Retinal pigment epithelial cell (primary cell): ENCODE measurements around the gene ACHE.

ENCODE experiments used
- DNase-seq: peaks from one replicate; pipeline ENCODE4 v3.0.0-alpha.2; 2010; ENCODE audit warnings: low read depth
- H3K4me3 ChIP-seq: 2 replicates; pipeline ENCODE4 v1.5.1; 2011; ENCODE audit warnings: mild to moderate bottlenecking, low read length, control low read depth, moderate library complexity
- CTCF ChIP-seq: conservative IDR thresholded peaks from 2 replicates; pipeline ENCODE4 v1.5.1; 2011; ENCODE audit warnings: low read depth, low read length, control low read depth, inconsistent platforms

ACHE gene

GRCh38 chr7:100886142-100886935 lies 9.3 kb downstream of the ACHE start:
- no peak for TF ChIP-seq CTCF
- no peak for DNase-seq
- H3K4me3 ChIP-seq: no peak overlapping the region

- no peak for TF ChIP-seq CTCF
- no peak for DNase-seq
- no peak overlapping the region for H3K4me3 ChIP-seq
Observed at GRCh38 chr7:100885440-100886141, 10.1 kb downstream of the ACHE start.

- TF ChIP-seq CTCF: no peak
- no peak for DNase-seq
- no peak overlapping the region for H3K4me3 ChIP-seq
Observed at GRCh38 chr7:100884736-100885439, 10.8 kb downstream of the ACHE start.

GRCh38 chr7:100882785-100883526 lies 12.7 kb downstream of the ACHE start:
- no peak for TF ChIP-seq CTCF
- no peak overlapping the region for H3K4me3 ChIP-seq
- no peak for DNase-seq

GRCh38 chr7:100882201-100882600 lies 13.5 kb downstream of the ACHE start:
- H3K4me3 ChIP-seq: no peak overlapping the region
- no peak for TF ChIP-seq CTCF

GRCh38 chr7:100881136-100881535 lies 14.6 kb downstream of the ACHE start:
- no peak for DNase-seq
- TF ChIP-seq CTCF: no peak
- H3K4me3 ChIP-seq: no peak overlapping the region

More at GRCh38 chr7:100882201-100882600, 13.5 kb downstream of the ACHE start:
- DNase-seq: no peak
